Mononuclear cell (primary cell): Measurements from ENCODE around the gene LMO7. TPM values are rescaled to one million over a fixed set of nuclear protein-coding genes. Genes with fewer than 3 reads are reported as not detected.
A peak's percentile ranks its signal among the peaks of the same experiment; 100 is the strongest.

Experiments
- H3K27me3 ChIP-seq: 2 replicates; pipeline ENCODE4 v1.6.0; 2011; ENCODE audit warnings: low read length, control low read depth; ENCODE audit not compliant: insufficient read depth
- H3K4me1 ChIP-seq: 2 replicates; pipeline ENCODE4 v1.5.1; 2011; ENCODE audit warnings: mild to moderate bottlenecking, low read length, control low read depth; ENCODE audit not compliant: insufficient read depth
- H3K4me3 ChIP-seq: 2 replicates; pipeline ENCODE4 v1.5.1; 2011; ENCODE audit warnings: mild to moderate bottlenecking, low read length, moderate library complexity
- H3K9me3 ChIP-seq: 2 replicates; pipeline ENCODE4 v1.5.1; 2011; ENCODE audit warnings: low read depth, mild to moderate bottlenecking, control low read depth, low read length
- total RNA-seq: library from RNA; depleted of rRNA; stranded (reverse); fragments of >200 nt; gene quantifications from one replicate; pipeline ENCODE4 v1.2.3, GENCODE V29; 2012

Gene LMO7
- 18.4 TPM for total RNA-seq

DNA sequence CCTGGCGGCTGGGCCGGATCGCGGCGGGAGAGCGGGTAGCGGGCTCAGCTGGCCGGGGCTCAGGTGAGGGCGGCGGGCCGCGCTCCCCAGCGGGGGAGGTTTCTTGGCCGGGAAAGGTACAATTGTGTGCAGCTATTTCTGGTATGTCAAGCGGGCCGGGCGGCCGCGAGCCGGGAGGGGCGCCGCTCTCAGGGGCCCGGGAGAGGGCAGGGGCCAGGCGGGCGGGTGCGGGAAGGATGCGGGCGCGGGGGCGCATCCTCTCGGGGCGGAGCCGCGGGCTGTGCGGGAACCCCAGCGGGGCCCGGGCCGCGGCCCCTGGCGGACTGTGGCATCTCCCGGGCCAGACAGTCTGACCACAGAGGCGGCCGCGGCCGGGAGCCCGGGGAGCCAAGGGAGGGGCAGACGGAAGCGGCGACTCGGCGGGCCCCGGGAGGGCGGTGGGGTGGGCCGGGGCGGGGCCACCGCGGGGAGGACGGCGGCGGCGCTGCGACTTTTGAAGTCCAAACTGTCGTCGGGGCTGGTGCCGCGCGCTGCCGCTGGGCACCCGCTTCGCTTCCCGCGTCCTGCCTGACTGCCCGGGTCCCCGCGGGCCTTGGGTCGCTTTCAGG, at the start of gene LMO7:
Gene LMO7 (plus strand): TSS at position 503 of the 608 bp plus-strand sequence. CDS start 328 bp downstream, outside the sequence.
- Histone ChIP-seq H3K27me3 (peaks cover 28% of the 10 kb centered on the region), H3K4me3 (peak within 1 kb of the TSS; percentile 55), H3K4me1 (peaks cover 14% of the 10 kb centered on the region), H3K9me3 (no peaks in the 10 kb centered on the region)

DNA sequence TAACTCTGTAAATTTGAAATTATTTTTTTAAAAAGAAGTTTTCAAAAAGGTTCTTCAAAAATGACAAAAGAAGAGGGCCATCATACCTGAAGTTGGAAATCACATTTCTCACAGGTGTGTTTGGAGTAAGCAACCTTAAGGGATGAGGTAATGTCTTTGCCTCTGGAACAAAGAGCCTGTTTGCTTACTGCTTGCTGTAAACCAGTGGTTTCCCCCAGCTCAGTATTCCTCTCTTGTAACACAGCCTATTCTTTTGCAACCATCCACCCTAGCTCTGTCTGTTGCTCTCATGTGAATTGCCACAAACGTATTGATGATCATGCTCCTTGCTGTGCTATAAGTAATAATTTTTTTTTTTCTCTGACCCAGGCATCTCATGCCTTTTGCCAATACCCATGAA, 48.5 kb upstream of the LMO7 start:
- Histone ChIP-seq H3K9me3 (peaks cover 6% of the 10 kb centered on the region), H3K4me3 (no peak overlapping the region), H3K27me3 (no peaks in the 10 kb centered on the region), H3K4me1 (no peaks in the 10 kb centered on the region)

- Histone ChIP-seq H3K27me3 (no peaks in the 10 kb centered on the region), H3K9me3 (no peaks in the 10 kb centered on the region), H3K4me1 (no peaks in the 10 kb centered on the region), H3K4me3 (no peak overlapping the region)
Observed at GRCh38 chr13:75596657-75597182, 39.4 kb upstream of the LMO7 start.

DNA sequence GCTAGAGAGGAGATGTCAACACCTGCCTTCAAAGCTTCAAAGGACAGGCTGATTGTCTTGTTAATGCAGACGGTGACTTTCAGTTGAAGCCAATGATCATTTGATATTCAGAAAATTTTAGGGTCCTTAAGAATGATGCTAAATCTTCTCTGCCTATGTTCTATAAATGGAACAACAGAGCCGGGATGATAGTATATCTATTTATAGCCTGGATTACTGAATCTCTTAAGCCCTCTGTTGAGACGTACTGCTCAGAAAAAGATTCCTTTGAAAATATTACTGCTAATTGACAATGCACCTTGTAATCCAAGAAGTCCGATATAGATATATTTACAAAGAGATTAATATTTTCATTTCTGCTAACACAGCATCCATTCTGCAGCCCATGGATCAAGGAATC, 35.8 kb upstream of the LMO7 start:
- no peaks in the 10 kb centered on the region for H3K9me3 ChIP-seq
- no peaks in the 10 kb centered on the region for H3K27me3 ChIP-seq
- H3K4me1 ChIP-seq: no peaks in the 10 kb centered on the region
- H3K4me3 ChIP-seq: no peak overlapping the region

DNA sequence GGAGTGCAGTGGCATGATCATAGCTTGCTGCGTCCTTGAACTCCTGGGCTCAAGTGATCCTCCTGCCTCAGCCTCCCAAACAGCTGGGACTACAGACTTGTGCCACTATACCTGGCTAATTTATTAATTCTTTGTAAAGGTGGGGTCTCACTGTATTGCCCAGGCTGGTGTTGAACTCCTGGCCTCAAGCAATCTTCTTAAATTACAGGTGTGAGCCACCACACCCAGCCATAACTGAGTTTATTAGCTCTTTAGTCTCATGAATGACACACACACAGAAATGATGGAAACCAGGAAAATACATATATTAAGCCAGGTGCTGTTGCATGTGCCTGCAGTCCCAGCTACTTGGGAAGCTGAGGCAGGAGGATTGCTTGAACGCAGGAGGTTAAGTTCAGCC, 33.1 kb upstream of the LMO7 start:
- no peak overlapping the region for H3K4me3 ChIP-seq
- H3K27me3 ChIP-seq: no peaks in the 10 kb centered on the region
- no peaks in the 10 kb centered on the region for H3K4me1 ChIP-seq
- no peaks in the 10 kb centered on the region for H3K9me3 ChIP-seq

DNA sequence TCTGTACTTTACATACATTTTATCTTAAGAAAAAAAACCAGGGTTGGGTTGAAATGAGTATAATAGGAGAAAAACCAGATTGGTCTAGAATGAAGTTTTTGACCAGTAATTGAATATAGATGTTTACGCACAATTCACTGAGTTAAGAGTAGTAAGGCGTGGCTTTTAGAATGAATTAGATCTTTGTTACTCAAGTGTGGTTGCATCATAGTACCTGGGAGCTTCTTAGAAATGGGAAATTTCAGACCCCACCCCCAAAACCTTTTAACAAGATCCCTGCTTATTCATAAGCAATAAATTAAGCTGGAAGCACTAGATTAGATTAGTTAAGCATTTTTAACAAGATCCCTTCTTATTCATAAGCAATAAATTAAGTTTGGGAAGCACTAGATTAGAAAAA, 28.7 kb upstream of the LMO7 start:
- Histone ChIP-seq H3K27me3 (no peaks in the 10 kb centered on the region), H3K9me3 (no peaks in the 10 kb centered on the region), H3K4me3 (no peak overlapping the region), H3K4me1 (no peaks in the 10 kb centered on the region)

GRCh38 chr13:75610466-75610865, 25.7 kb upstream of the LMO7 start:
- no peak overlapping the region for H3K4me3 ChIP-seq
- H3K27me3 ChIP-seq: no peaks in the 10 kb centered on the region
- no peaks in the 10 kb centered on the region for H3K9me3 ChIP-seq
- H3K4me1 ChIP-seq: no peaks in the 10 kb centered on the region

DNA sequence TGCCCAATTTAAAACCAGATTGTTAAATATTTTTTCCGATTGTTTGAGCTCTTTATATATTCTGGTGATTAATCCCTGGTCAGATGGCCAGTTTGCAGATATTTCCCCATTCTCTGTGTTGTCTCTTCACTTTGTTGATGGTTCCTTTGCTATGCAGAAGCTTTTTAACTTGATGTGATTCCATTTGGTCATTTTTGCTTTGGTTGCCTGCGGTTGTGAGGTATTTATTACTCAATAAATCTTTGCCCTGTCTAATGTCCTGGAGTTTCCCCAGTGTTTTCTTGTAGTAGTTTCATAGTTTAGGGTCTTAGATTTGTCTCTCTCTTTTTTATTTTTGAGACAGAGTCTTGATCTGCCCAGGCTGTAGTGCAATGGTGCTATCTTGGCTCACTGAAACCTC, 23.8 kb upstream of the LMO7 start:
- Histone ChIP-seq H3K4me3 (no peak overlapping the region), H3K27me3 (no peaks in the 10 kb centered on the region), H3K9me3 (no peaks in the 10 kb centered on the region), H3K4me1 (no peaks in the 10 kb centered on the region)

DNA sequence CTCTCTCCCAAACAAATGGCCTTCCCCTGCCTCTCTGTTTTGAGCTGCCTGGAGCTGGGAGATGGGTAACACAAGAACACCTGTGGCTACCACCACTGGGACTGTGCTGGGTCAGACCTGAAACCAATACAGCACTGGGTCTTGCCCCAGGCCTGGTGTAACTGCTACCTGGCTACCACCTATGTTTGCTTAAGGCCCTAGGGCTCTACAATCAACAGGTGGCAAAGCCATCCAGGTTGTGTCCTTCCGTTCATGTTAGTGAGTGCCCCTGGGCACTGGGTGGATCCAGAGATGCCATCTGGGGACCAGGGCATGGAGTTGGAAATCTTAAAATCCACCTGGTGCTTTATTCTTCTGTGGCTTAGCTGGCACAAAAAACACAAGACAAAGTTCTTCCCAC, 18.9 kb upstream of the LMO7 start:
- H3K27me3 ChIP-seq: no peaks in the 10 kb centered on the region
- H3K4me3 ChIP-seq: no peak overlapping the region
- H3K9me3 ChIP-seq: no peaks in the 10 kb centered on the region
- no peaks in the 10 kb centered on the region for H3K4me1 ChIP-seq

GRCh38 chr13:75618308-75618707, 17.8 kb upstream of the LMO7 start:
- H3K4me3 ChIP-seq: no peak overlapping the region
- no peaks in the 10 kb centered on the region for H3K27me3 ChIP-seq
- no peaks in the 10 kb centered on the region for H3K4me1 ChIP-seq
- H3K9me3 ChIP-seq: no peaks in the 10 kb centered on the region

- H3K9me3 ChIP-seq: no peaks in the 10 kb centered on the region
- no peaks in the 10 kb centered on the region for H3K4me1 ChIP-seq
- no peaks in the 10 kb centered on the region for H3K27me3 ChIP-seq
- H3K4me3 ChIP-seq: no peak overlapping the region
Observed at GRCh38 chr13:75620020-75620419, 16.1 kb upstream of the LMO7 start.

GRCh38 chr13:75621147-75621546, 15.0 kb upstream of the LMO7 start:
- Histone ChIP-seq H3K9me3 (no peaks in the 10 kb centered on the region), H3K4me3 (no peak overlapping the region), H3K27me3 (no peaks in the 10 kb centered on the region), H3K4me1 (no peaks in the 10 kb centered on the region)

GRCh38 chr13:75628801-75629200, 7.3 kb upstream of the LMO7 start:
- no peaks in the 10 kb centered on the region for H3K27me3 ChIP-seq
- no peaks in the 10 kb centered on the region for H3K9me3 ChIP-seq
- H3K4me3 ChIP-seq: no peak overlapping the region
- H3K4me1 ChIP-seq: no peaks in the 10 kb centered on the region

DNA sequence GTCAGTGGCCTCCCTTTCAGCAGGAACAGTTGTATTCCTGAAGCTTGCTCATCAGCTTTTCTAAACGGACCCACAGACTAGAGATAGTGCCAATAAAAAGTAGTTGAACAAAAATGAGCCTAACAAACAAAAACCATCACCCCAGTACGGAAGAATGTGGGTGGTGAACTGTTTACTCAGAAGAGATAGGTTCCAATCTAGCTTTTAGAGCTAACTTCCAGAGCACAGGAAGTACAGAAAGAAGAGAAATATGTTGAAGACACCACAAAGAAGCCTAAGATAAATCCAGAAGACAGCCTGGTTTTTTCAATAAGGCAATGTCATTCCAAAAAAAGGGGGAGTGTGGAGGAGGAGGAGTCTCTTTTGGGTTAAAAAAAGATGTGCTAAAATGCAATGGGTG, 2.8 kb upstream of the LMO7 start:
- H3K27me3 ChIP-seq: peaks cover 16% of the 10 kb centered on the region
- no peaks in the 10 kb centered on the region for H3K9me3 ChIP-seq
- H3K4me1 ChIP-seq: peaks cover 14% of the 10 kb centered on the region
- no peak overlapping the region for H3K4me3 ChIP-seq

DNA sequence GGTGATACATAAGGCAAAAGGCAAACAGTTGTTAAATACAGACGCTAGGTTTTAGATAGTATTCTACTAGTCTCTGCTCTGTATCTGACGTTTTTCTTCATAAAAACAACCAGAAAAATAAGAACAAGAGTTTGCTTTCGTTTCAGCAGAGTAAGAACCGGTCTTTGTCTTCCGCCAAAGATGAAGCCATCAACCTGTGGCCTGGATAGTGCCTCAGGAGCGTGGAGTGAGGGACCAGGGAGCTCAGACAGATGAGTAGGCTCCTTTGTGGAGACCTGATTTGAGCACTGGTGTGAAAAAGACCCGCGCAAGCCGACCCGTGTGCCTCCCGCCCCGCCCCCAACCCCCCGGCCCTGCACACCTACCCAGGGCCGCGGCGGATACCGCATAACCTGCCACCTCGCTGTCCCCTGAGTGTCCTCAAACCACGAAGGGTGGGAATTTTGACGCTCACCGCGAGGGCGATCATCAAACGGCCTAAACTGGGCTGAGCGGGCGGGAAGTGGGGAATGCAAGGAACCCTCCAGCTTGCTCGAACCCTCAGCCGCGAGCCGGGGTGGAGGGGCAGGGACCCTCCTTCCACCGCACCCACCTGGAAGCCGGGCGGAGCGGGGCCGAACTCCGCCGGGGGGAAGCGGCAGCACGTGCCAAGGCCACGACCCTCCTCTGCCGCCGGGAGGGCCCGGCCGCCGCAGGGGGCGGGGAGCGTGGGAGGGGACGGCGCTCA, 866 bp upstream of the LMO7 start:
- peaks cover 14% of the 10 kb centered on the region for H3K4me1 ChIP-seq
- H3K27me3 ChIP-seq: peaks cover 28% of the 10 kb centered on the region
- peak overlapping the region; percentile 55 for H3K4me3 ChIP-seq
- H3K9me3 ChIP-seq: no peaks in the 10 kb centered on the region
